ENCODE measurements around the gene PACRG.

Gene PACRG

GRCh38 chr6:163179061-163179460 is 451.3 kb downstream of the PACRG start:
- H3K9ac ChIP-seq (ENCODE audit: low read depth in 1 of 2, low read length in 2 of 2), result no peak overlapping the region
- H3K36me3 ChIP-seq (ENCODE audit: control insufficient read depth in 1 of 2, insufficient read depth in 2 of 2, low read length in 2 of 2), result no peaks in the 10 kb centered on the region
- no peaks in the 10 kb centered on the region for H3K4me1 ChIP-seq (ENCODE audit: control insufficient read depth in 1 of 2, insufficient read depth in 2 of 2, low read length in 2 of 2)
- H3K27me3 ChIP-seq (ENCODE audit: control insufficient read depth in 1 of 2, insufficient read depth in 2 of 2, low read length in 2 of 2), result no peaks in the 10 kb centered on the region
- H3K27ac ChIP-seq (ENCODE audit: low read depth, low read length), result no peak overlapping the region
- H3K4me3 ChIP-seq (ENCODE audit: low read depth in 1 of 2, low read length in 2 of 2), result no peak overlapping the region
- no peaks in the 10 kb centered on the region for H3K9me3 ChIP-seq (ENCODE audit: control insufficient read depth in 1 of 2, low read length in 2 of 2)

DNA sequence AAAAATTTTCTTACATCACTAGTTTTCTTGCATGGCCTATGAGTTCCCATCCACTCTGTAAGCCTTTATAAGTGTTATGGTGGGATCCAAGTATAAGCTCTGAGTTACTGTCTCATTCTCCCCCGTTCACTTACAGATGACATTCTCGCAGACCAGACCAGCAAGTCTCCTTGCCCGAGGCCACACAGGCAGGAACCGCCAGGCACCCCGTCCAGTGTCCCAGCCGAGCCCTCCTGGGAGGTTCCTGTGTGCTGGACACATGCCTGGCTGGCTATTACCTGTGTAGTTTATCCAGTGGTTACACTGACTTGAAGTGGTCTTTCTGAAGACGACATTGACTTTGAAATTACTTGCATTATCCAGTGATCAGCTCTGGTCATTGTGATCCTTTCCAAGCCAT is 451.9 kb downstream of the PACRG start:
- H3K9ac ChIP-seq (ENCODE audit: low read depth in 1 of 2, low read length in 2 of 2), result no peak overlapping the region
- no peaks in the 10 kb centered on the region for H3K4me1 ChIP-seq (ENCODE audit: control insufficient read depth in 1 of 2, insufficient read depth in 2 of 2, low read length in 2 of 2)
- no peak overlapping the region for H3K4me3 ChIP-seq (ENCODE audit: low read depth in 1 of 2, low read length in 2 of 2)
- H3K27ac ChIP-seq (ENCODE audit: low read depth, low read length), result no peak overlapping the region
- no peaks in the 10 kb centered on the region for H3K36me3 ChIP-seq (ENCODE audit: control insufficient read depth in 1 of 2, insufficient read depth in 2 of 2, low read length in 2 of 2)
- no peaks in the 10 kb centered on the region for H3K9me3 ChIP-seq (ENCODE audit: control insufficient read depth in 1 of 2, low read length in 2 of 2)
- no peaks in the 10 kb centered on the region for H3K27me3 ChIP-seq (ENCODE audit: control insufficient read depth in 1 of 2, insufficient read depth in 2 of 2, low read length in 2 of 2)

GRCh38 chr6:163180874-163181541 is 453.2 kb downstream of the PACRG start:
- no peak overlapping the region for H3K9ac ChIP-seq (ENCODE audit: low read depth in 1 of 2, low read length in 2 of 2)
- H3K9me3 ChIP-seq (ENCODE audit: control insufficient read depth in 1 of 2, low read length in 2 of 2), result no peaks in the 10 kb centered on the region
- H3K27ac ChIP-seq (ENCODE audit: low read depth, low read length), result no peak overlapping the region
- no peaks in the 10 kb centered on the region for H3K27me3 ChIP-seq (ENCODE audit: control insufficient read depth in 1 of 2, insufficient read depth in 2 of 2, low read length in 2 of 2)
- no peaks in the 10 kb centered on the region for H3K4me1 ChIP-seq (ENCODE audit: control insufficient read depth in 1 of 2, insufficient read depth in 2 of 2, low read length in 2 of 2)
- no peaks in the 10 kb centered on the region for H3K36me3 ChIP-seq (ENCODE audit: control insufficient read depth in 1 of 2, insufficient read depth in 2 of 2, low read length in 2 of 2)
- H3K4me3 ChIP-seq (ENCODE audit: low read depth in 1 of 2, low read length in 2 of 2), result no peak overlapping the region

DNA sequence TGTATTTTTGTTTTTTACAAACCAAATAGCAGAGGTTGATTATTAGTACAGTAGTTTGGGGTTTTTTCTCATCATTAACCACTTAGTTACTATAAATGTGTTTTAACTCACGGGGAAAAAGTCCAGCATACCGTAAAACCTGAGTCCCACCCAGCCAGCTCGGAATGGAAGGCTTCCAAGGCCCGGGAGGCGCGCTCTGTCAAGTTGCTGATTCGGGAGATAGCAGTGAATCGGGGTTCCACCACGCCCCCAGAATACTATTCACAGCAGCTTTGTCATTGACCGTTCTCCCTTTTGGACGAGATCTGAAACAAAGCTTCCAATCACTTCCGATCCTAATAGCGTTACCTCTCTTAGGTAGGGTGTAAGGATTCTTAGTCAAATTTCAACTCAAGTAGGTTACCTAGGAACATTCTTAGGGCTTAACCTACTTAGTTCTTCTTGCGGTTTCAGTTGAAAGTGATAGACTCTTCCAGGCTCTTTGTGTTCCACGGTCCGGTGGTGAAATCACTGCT is 453.9 kb downstream of the PACRG start:
- no peak overlapping the region for H3K27ac ChIP-seq (ENCODE audit: low read depth, low read length)
- no peak overlapping the region for H3K9ac ChIP-seq (ENCODE audit: low read depth in 1 of 2, low read length in 2 of 2)
- H3K4me1 ChIP-seq (ENCODE audit: control insufficient read depth in 1 of 2, insufficient read depth in 2 of 2, low read length in 2 of 2), result no peaks in the 10 kb centered on the region
- H3K9me3 ChIP-seq (ENCODE audit: control insufficient read depth in 1 of 2, low read length in 2 of 2), result no peaks in the 10 kb centered on the region
- no peaks in the 10 kb centered on the region for H3K27me3 ChIP-seq (ENCODE audit: control insufficient read depth in 1 of 2, insufficient read depth in 2 of 2, low read length in 2 of 2)
- H3K4me3 ChIP-seq (ENCODE audit: low read depth in 1 of 2, low read length in 2 of 2), result no peak overlapping the region
- no peaks in the 10 kb centered on the region for H3K36me3 ChIP-seq (ENCODE audit: control insufficient read depth in 1 of 2, insufficient read depth in 2 of 2, low read length in 2 of 2)

DNA sequence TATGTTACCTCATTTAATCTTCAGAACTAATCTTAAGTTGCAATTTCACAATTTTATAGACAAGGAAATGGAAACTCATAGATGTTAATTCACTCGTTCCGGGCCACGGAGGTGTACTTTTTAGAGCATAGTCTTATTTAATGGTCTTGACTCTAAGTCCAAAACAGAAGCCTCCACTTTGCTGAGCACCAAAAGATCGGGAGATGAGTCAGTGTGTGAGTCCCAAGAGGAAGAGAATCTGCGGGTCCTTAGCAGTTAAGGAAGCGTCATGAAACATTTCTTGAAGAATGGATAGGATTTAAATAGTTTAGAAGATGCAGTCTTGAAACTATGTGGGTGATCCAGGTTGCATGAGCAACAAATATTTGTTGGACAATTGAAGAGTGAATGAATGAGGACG is 454.9 kb downstream of the PACRG start:
- H3K4me1 ChIP-seq (ENCODE audit: control insufficient read depth in 1 of 2, insufficient read depth in 2 of 2, low read length in 2 of 2), result no peaks in the 10 kb centered on the region
- H3K27ac ChIP-seq (ENCODE audit: low read depth, low read length), result no peak overlapping the region
- H3K36me3 ChIP-seq (ENCODE audit: control insufficient read depth in 1 of 2, insufficient read depth in 2 of 2, low read length in 2 of 2), result no peaks in the 10 kb centered on the region
- no peaks in the 10 kb centered on the region for H3K9me3 ChIP-seq (ENCODE audit: control insufficient read depth in 1 of 2, low read length in 2 of 2)
- no peaks in the 10 kb centered on the region for H3K27me3 ChIP-seq (ENCODE audit: control insufficient read depth in 1 of 2, insufficient read depth in 2 of 2, low read length in 2 of 2)
- H3K4me3 ChIP-seq (ENCODE audit: low read depth in 1 of 2, low read length in 2 of 2), result no peak overlapping the region
- H3K9ac ChIP-seq (ENCODE audit: low read depth in 1 of 2, low read length in 2 of 2), result no peak overlapping the region

DNA sequence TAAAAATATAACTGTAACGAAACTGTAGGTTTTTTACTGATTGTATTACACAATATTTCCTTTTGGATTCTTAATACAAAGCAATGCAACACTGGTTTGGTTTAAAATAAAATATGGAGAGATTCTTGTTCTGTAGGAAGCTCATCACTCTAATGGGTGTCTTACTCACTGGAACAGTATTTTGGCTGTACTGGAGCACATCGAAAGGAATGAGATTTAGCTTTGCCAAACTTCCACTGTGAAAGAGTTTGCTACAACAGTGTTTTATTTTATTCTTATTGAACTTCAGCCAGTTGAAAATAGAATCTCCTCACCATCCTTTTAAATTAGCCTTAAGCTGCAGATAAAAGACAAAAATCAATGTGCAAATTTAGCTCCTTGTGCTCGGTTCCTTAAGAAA is 456.0 kb downstream of the PACRG start:
- Histone ChIP-seq H3K27me3 (ENCODE audit: control insufficient read depth in 1 of 2, insufficient read depth in 2 of 2, low read length in 2 of 2) (no peaks in the 10 kb centered on the region), H3K36me3 (ENCODE audit: control insufficient read depth in 1 of 2, insufficient read depth in 2 of 2, low read length in 2 of 2) (no peaks in the 10 kb centered on the region), H3K9ac (ENCODE audit: low read depth in 1 of 2, low read length in 2 of 2) (no peak overlapping the region), H3K4me1 (ENCODE audit: control insufficient read depth in 1 of 2, insufficient read depth in 2 of 2, low read length in 2 of 2) (no peaks in the 10 kb centered on the region), H3K4me3 (ENCODE audit: low read depth in 1 of 2, low read length in 2 of 2) (no peak overlapping the region), H3K27ac (ENCODE audit: low read depth, low read length) (no peak overlapping the region), H3K9me3 (ENCODE audit: control insufficient read depth in 1 of 2, low read length in 2 of 2) (no peaks in the 10 kb centered on the region)

DNA sequence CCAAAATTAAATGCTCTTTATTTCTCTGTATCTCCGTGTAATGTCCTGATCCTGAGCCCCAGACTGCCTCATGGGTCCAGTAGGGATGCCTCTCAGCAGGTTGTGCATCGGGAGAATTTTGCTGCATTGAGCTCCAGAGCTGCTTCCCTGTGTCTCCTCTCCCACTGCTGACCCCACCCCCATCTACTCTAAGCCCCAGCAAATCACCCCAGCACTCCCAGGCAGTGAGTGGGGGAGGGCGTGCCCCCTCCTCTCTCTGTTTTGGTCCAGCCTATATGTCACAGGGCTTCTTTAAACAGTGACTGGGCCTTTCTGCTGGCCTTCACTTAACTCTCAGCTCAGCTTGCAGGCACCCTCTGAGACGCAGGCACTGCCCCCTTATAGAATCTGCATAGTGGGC is 458.0 kb downstream of the PACRG start:
- H3K9ac ChIP-seq (ENCODE audit: low read depth in 1 of 2, low read length in 2 of 2), result no peak overlapping the region
- H3K9me3 ChIP-seq (ENCODE audit: control insufficient read depth in 1 of 2, low read length in 2 of 2), result no peaks in the 10 kb centered on the region

DNA sequence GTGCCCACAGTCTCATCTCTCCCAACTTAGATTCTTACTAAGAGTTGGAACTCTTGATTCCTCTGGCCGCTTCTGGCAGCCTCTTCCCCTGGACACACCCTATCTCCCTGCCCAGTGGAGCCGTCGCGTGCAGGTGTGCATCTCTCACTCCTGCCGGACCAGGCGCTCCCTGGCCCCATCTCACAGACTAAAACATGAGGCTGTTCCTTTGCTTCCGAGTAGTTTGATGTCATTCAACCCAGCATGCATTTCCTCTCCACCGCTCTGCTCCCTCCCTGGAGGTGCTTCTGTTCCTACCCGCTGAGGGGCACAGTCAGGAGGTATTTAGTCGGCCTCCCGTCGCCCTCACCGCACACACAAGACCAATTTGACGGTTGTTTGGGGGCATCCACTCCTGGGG is 458.8 kb downstream of the PACRG start:
- Histone ChIP-seq H3K27me3 (ENCODE audit: control insufficient read depth in 1 of 2, insufficient read depth in 2 of 2, low read length in 2 of 2) (no peaks in the 10 kb centered on the region), H3K9ac (ENCODE audit: low read depth in 1 of 2, low read length in 2 of 2) (no peak overlapping the region), H3K9me3 (ENCODE audit: control insufficient read depth in 1 of 2, low read length in 2 of 2) (no peaks in the 10 kb centered on the region), H3K27ac (ENCODE audit: low read depth, low read length) (no peak overlapping the region), H3K4me1 (ENCODE audit: control insufficient read depth in 1 of 2, insufficient read depth in 2 of 2, low read length in 2 of 2) (no peaks in the 10 kb centered on the region), H3K36me3 (ENCODE audit: control insufficient read depth in 1 of 2, insufficient read depth in 2 of 2, low read length in 2 of 2) (no peaks in the 10 kb centered on the region), H3K4me3 (ENCODE audit: low read depth in 1 of 2, low read length in 2 of 2) (no peak overlapping the region)

More for the DNA sequence above, 458.0 kb downstream of the PACRG start:
- no peaks in the 10 kb centered on the region for H3K27me3 ChIP-seq (ENCODE audit: control insufficient read depth in 1 of 2, insufficient read depth in 2 of 2, low read length in 2 of 2)
- H3K4me3 ChIP-seq (ENCODE audit: low read depth in 1 of 2, low read length in 2 of 2), result no peak overlapping the region
- no peaks in the 10 kb centered on the region for H3K4me1 ChIP-seq (ENCODE audit: control insufficient read depth in 1 of 2, insufficient read depth in 2 of 2, low read length in 2 of 2)
- H3K36me3 ChIP-seq (ENCODE audit: control insufficient read depth in 1 of 2, insufficient read depth in 2 of 2, low read length in 2 of 2), result no peaks in the 10 kb centered on the region
- no peak overlapping the region for H3K27ac ChIP-seq (ENCODE audit: low read depth, low read length)

GRCh38 chr6:163187201-163187600 is 459.4 kb downstream of the PACRG start:
- H3K9ac ChIP-seq (ENCODE audit: low read depth in 1 of 2, low read length in 2 of 2), result no peak overlapping the region
- H3K27ac ChIP-seq (ENCODE audit: low read depth, low read length), result no peak overlapping the region
- H3K27me3 ChIP-seq (ENCODE audit: control insufficient read depth in 1 of 2, insufficient read depth in 2 of 2, low read length in 2 of 2), result no peaks in the 10 kb centered on the region
- H3K9me3 ChIP-seq (ENCODE audit: control insufficient read depth in 1 of 2, low read length in 2 of 2), result no peaks in the 10 kb centered on the region
- no peaks in the 10 kb centered on the region for H3K4me1 ChIP-seq (ENCODE audit: control insufficient read depth in 1 of 2, insufficient read depth in 2 of 2, low read length in 2 of 2)
- H3K4me3 ChIP-seq (ENCODE audit: low read depth in 1 of 2, low read length in 2 of 2), result no peak overlapping the region
- no peaks in the 10 kb centered on the region for H3K36me3 ChIP-seq (ENCODE audit: control insufficient read depth in 1 of 2, insufficient read depth in 2 of 2, low read length in 2 of 2)

GRCh38 chr6:163187606-163188005 is 459.8 kb downstream of the PACRG start:
- no peaks in the 10 kb centered on the region for H3K4me1 ChIP-seq (ENCODE audit: control insufficient read depth in 1 of 2, insufficient read depth in 2 of 2, low read length in 2 of 2)
- H3K27me3 ChIP-seq (ENCODE audit: control insufficient read depth in 1 of 2, insufficient read depth in 2 of 2, low read length in 2 of 2), result no peaks in the 10 kb centered on the region
- no peaks in the 10 kb centered on the region for H3K36me3 ChIP-seq (ENCODE audit: control insufficient read depth in 1 of 2, insufficient read depth in 2 of 2, low read length in 2 of 2)
- no peak overlapping the region for H3K4me3 ChIP-seq (ENCODE audit: low read depth in 1 of 2, low read length in 2 of 2)
- H3K9me3 ChIP-seq (ENCODE audit: control insufficient read depth in 1 of 2, low read length in 2 of 2), result no peaks in the 10 kb centered on the region
- H3K9ac ChIP-seq (ENCODE audit: low read depth in 1 of 2, low read length in 2 of 2), result no peak overlapping the region
- H3K27ac ChIP-seq (ENCODE audit: low read depth, low read length), result no peak overlapping the region
